Measurements from ENCODE around the gene HSP90B1. TPM values are rescaled to one million over a fixed set of nuclear protein-coding genes. Genes with fewer than 3 reads are reported as not detected.
A peak's percentile ranks its signal among the peaks of the same experiment; 100 is the strongest.

HSP90B1 gene
- total and polyA plus RNA-seq, 12 donors = 203 to 1,021 (median 297) TPM

- DNase-seq = no peak
- TF ChIP-seq CTCF (IDR thresholded peaks at IDR 0.05) = no peak
- no peak overlapping the region for H3K27ac ChIP-seq
- 89 to 92% methylated on average over 3 of the region's 3 CpGs for WGBS, 2 donors
- H3K36me3 ChIP-seq = peaks cover 0 to 100% (median 78%) of the 10 kb centered on the region in 9 donors
- H3K27me3 ChIP-seq = no peaks in the 10 kb centered on the region
- H3K4me3 ChIP-seq = no peak overlapping the region
- H3K9me3 ChIP-seq = no peaks in the 10 kb centered on the region
- intact Hi-C loops (cut with DNase I) = no loop called here
- ATAC-seq = peak in 1 of 8 donors; percentile 35
- peaks cover 5 to 54% (median 48%) of the 10 kb centered on the region in 9 donors for H3K4me1 ChIP-seq
Measured at GRCh38 chr12:103936679-103937078, 6.5 kb downstream of the HSP90B1 start.

GRCh38 chr12:103944964-103945363 lies 14.8 kb downstream of the HSP90B1 start:
- no peak overlapping the region for H3K4me3 ChIP-seq
- DNase-seq = no peak
- H3K9me3 ChIP-seq = no peaks in the 10 kb centered on the region
- no peak overlapping the region for H3K27ac ChIP-seq
- no peak for ATAC-seq
- H3K4me1 ChIP-seq = no peaks in the 10 kb centered on the region
- intact Hi-C loops (cut with DNase I) = loop anchor here in 2 of 10 donors (5.0 to 10.0 kb wide), 3 partner anchors 37 to 160 kb away; no protein-coding TSS in a partner anchor
- H3K36me3 ChIP-seq = peaks cover 7 to 100% (median 98%) of the 10 kb centered on the region in 9 donors
- no peak for TF ChIP-seq CTCF (IDR thresholded peaks at IDR 0.05)
- no peaks in the 10 kb centered on the region for H3K27me3 ChIP-seq
- 70 to 77% methylated on average over 3 of the region's 3 CpGs for WGBS, 2 donors

GRCh38 chr12:103947871-103948555 lies 17.8 kb downstream of the HSP90B1 start:
- no peaks in the 10 kb centered on the region for H3K4me1 ChIP-seq
- intact Hi-C loops (cut with DNase I) = loop anchor here in 2 of 10 donors (10.0 kb wide), 2 partner anchors 147 to 157 kb away; no protein-coding TSS in a partner anchor
- ATAC-seq = no peak
- no peak for DNase-seq
- WGBS, 2 donors = 90 to 95% methylated on average over 7 of the region's 7 CpGs
- no peaks in the 10 kb centered on the region for H3K9me3 ChIP-seq
- no peak overlapping the region for H3K4me3 ChIP-seq
- no peak overlapping the region for H3K27ac ChIP-seq
- no peak for TF ChIP-seq CTCF (IDR thresholded peaks at IDR 0.05)
- H3K27me3 ChIP-seq = no peaks in the 10 kb centered on the region
- peaks cover 7 to 100% (median 100%) of the 10 kb centered on the region in 9 donors for H3K36me3 ChIP-seq

- TF ChIP-seq CTCF (IDR thresholded peaks at IDR 0.05) = no peak
- no peak for DNase-seq
- peaks cover 3 to 100% (median 98%) of the 10 kb centered on the region in 9 donors for H3K36me3 ChIP-seq
- no peak for ATAC-seq
- no peaks in the 10 kb centered on the region for H3K9me3 ChIP-seq
- no peak overlapping the region for H3K4me3 ChIP-seq
- intact Hi-C loops (cut with DNase I) = loop anchor here in 2 of 10 donors (10.0 kb wide), 2 partner anchors 146 to 156 kb away; no protein-coding TSS in a partner anchor
- peaks cover 0 to 4% (median 0%) of the 10 kb centered on the region in 9 donors for H3K4me1 ChIP-seq
- 79 to 83% methylated on average over 13 of the region's 13 CpGs for WGBS, 2 donors
- no peaks in the 10 kb centered on the region for H3K27me3 ChIP-seq
- H3K27ac ChIP-seq = no peak overlapping the region
Measured at GRCh38 chr12:103948746-103949406, 18.7 kb downstream of the HSP90B1 start.

All from heart right ventricle (tissue), 16 donors.